ENCODE data around the gene RNF32.
"Not testable (repeated sequence)": the region's sequence is repeated elsewhere in the genome, so short reads cannot be mapped to it uniquely, and the experiment has no call there.

RNF32 gene

GRCh38 chr7:156616269-156617202, 24.0 kb upstream of the RNF32 start:
- Histone ChIP-seq H3K27me3 (ENCODE audit: insufficient read depth, low read length) (peaks cover 32% of the 10 kb centered on the region), H3K9ac (ENCODE audit: low read depth, low read length) (peak overlapping the region; percentile 56; the same call in 1 of the 2 replicates), H3K36me3 (ENCODE audit: insufficient read depth, low read depth, low read length) (no peaks in the 10 kb centered on the region), H3K4me1 (ENCODE audit: insufficient read depth, low read length) (peaks cover 13% of the 10 kb centered on the region; the same call in 1 of the 2 replicates), H3K4me3 (ENCODE audit: low read length) (peak overlapping the region; percentile 61), H3K27ac (ENCODE audit: low read length) (no peak overlapping the region), H3K9me3 (ENCODE audit: insufficient read depth, low read depth, low read length) (no peaks in the 10 kb centered on the region)

DNA sequence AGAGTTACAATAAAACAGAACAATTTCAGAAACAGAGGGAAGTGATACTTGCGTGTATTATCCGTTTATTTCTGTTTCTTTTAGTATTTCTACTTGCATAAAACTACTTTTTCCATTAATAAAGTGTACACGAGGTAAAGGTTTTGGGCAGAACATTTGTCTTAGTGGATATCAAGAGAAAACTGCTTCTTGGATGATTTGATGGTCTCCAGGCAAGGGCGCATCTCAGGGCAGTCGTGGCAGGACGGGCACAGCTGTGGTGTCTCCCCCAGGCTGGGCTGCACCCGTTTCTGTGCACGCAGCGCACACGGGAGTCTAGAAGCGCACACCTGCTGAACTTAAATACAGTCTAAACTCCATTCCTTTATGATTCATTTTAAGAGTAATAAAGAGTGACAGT, 23.4 kb upstream of the RNF32 start:
- Histone ChIP-seq H3K4me1 (ENCODE audit: insufficient read depth, low read length) (peaks cover 13% of the 10 kb centered on the region; the same call in 1 of the 2 replicates), H3K36me3 (ENCODE audit: insufficient read depth, low read depth, low read length) (no peaks in the 10 kb centered on the region), H3K27me3 (ENCODE audit: insufficient read depth, low read length) (peaks cover 32% of the 10 kb centered on the region), H3K4me3 (ENCODE audit: low read length) (peak overlapping the region; percentile 61; the same call in 1 of the 2 replicates), H3K9me3 (ENCODE audit: insufficient read depth, low read depth, low read length) (no peaks in the 10 kb centered on the region), H3K9ac (ENCODE audit: low read depth, low read length) (0 out of 2 replicates have a peak overlapping the region, but pooled peaks have one; percentile 7), H3K27ac (ENCODE audit: low read length) (no peak overlapping the region)

GRCh38 chr7:156618078-156618779, 22.3 kb upstream of the RNF32 start:
- Histone ChIP-seq H3K9ac (ENCODE audit: low read depth, low read length) (no peak overlapping the region), H3K27ac (ENCODE audit: low read length) (no peak overlapping the region), H3K4me3 (ENCODE audit: low read length) (no peak overlapping the region), H3K9me3 (ENCODE audit: insufficient read depth, low read depth, low read length) (no peaks in the 10 kb centered on the region), H3K4me1 (ENCODE audit: insufficient read depth, low read length) (peaks cover 13% of the 10 kb centered on the region; the same call in 1 of the 2 replicates), H3K36me3 (ENCODE audit: insufficient read depth, low read depth, low read length) (no peaks in the 10 kb centered on the region), H3K27me3 (ENCODE audit: insufficient read depth, low read length) (peaks cover 32% of the 10 kb centered on the region)

DNA sequence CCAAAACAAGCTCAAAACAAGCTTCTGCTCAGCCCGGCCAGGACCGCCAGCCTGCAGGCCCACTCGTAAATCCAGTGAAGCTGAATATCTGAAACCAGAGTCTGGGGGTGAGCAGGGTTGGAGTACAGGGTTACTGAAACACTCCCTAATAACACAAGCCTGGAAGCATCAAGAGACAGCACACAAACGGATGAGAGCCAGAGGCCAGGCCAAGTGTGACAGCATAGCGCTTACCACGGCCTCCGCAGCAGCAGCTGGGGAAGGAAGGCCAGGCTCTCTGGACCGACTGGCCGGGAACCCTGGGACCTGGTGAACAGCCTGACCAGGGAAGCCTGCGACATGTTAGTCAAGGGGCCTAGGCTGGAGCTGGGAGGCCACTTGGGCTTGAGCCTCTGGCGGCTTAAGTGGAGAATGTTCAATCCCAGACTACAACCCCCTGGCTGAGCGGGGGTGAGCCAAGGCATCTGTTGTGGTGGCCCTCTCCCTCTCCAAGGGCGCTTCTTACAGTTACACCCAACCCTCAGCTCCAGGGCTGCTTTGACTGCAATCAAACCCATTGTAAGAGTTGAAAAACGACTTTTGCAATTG, 21.7 kb upstream of the RNF32 start:
- H3K36me3 ChIP-seq (ENCODE audit: insufficient read depth, low read depth, low read length): no peaks in the 10 kb centered on the region
- no peaks in the 10 kb centered on the region for H3K9me3 ChIP-seq (ENCODE audit: insufficient read depth, low read depth, low read length)
- H3K27me3 ChIP-seq (ENCODE audit: insufficient read depth, low read length): peaks cover 32% of the 10 kb centered on the region
- peak overlapping the region; percentile 13; the same call in 1 of the 2 replicates for H3K4me3 ChIP-seq (ENCODE audit: low read length)
- H3K27ac ChIP-seq (ENCODE audit: low read length): peak overlapping the region; percentile 38
- H3K4me1 ChIP-seq (ENCODE audit: insufficient read depth, low read length): peaks cover 13% of the 10 kb centered on the region; the same call in 1 of the 2 replicates
- peak overlapping the region; percentile 59; the same call in 1 of the 2 replicates for H3K9ac ChIP-seq (ENCODE audit: low read depth, low read length)

GRCh38 chr7:156619488-156620290, 20.9 kb upstream of the RNF32 start:
- Histone ChIP-seq H3K4me1 (ENCODE audit: insufficient read depth, low read length) (peaks cover 13% of the 10 kb centered on the region; the same call in 1 of the 2 replicates), H3K9ac (ENCODE audit: low read depth, low read length) (peak overlapping the region; percentile 59; the same call in 1 of the 2 replicates), H3K27ac (ENCODE audit: low read length) (peak overlapping the region; percentile 38), H3K27me3 (ENCODE audit: insufficient read depth, low read length) (peaks cover 31% of the 10 kb centered on the region), H3K4me3 (ENCODE audit: low read length) (peak overlapping the region; percentile 13; the same call in 1 of the 2 replicates)
- not testable (repeated sequence) for H3K36me3 ChIP-seq (ENCODE audit: insufficient read depth, low read depth, low read length); H3K9me3 ChIP-seq (ENCODE audit: insufficient read depth, low read depth, low read length)

- no peaks in the 10 kb centered on the region for H3K36me3 ChIP-seq (ENCODE audit: insufficient read depth, low read depth, low read length)
- no peak overlapping the region for H3K9ac ChIP-seq (ENCODE audit: low read depth, low read length)
- peaks cover 25% of the 10 kb centered on the region for H3K27me3 ChIP-seq (ENCODE audit: insufficient read depth, low read length)
- no peaks in the 10 kb centered on the region for H3K9me3 ChIP-seq (ENCODE audit: insufficient read depth, low read depth, low read length)
- no peak overlapping the region for H3K4me3 ChIP-seq (ENCODE audit: low read length)
- H3K27ac ChIP-seq (ENCODE audit: low read length): no peak overlapping the region
- peaks cover 13% of the 10 kb centered on the region; the same call in 1 of the 2 replicates for H3K4me1 ChIP-seq (ENCODE audit: insufficient read depth, low read length)
These were observed 20.3 kb upstream of the RNF32 start for GRCh38 chr7:156620291-156620675.

DNA sequence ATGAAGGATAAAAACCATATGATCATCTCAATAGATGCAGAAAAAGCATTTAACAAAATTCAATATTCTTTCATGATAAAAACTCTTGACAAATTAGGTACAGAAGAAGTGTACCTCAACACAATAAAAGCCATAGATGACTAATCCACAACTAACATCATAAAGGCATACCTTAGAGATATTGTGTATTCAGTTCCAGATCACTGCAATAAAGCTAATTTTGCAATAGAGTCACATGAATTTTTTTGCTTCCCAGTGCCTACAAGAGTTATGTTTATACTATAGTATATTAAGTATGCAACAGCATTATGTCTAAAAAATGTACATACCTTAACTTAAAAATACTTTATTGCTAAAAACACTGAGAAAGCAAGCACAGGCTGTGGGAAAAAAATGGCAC, 18.9 kb upstream of the RNF32 start:
- no peak overlapping the region for H3K4me3 ChIP-seq (ENCODE audit: low read length)
- H3K9ac ChIP-seq (ENCODE audit: low read depth, low read length): no peak overlapping the region
- H3K4me1 ChIP-seq (ENCODE audit: insufficient read depth, low read length): peaks cover 16% of the 10 kb centered on the region
- no peaks in the 10 kb centered on the region for H3K36me3 ChIP-seq (ENCODE audit: insufficient read depth, low read depth, low read length)
- peaks cover 13% of the 10 kb centered on the region for H3K27me3 ChIP-seq (ENCODE audit: insufficient read depth, low read length)
- H3K9me3 ChIP-seq (ENCODE audit: insufficient read depth, low read depth, low read length): no peaks in the 10 kb centered on the region
- no peak overlapping the region for H3K27ac ChIP-seq (ENCODE audit: low read length)

- Histone ChIP-seq H3K9ac (ENCODE audit: low read depth, low read length) (no peak overlapping the region), H3K4me1 (ENCODE audit: insufficient read depth, low read length) (peaks cover 4% of the 10 kb centered on the region), H3K27ac (ENCODE audit: low read length) (no peak overlapping the region), H3K36me3 (ENCODE audit: insufficient read depth, low read depth, low read length) (no peaks in the 10 kb centered on the region), H3K4me3 (ENCODE audit: low read length) (no peak overlapping the region), H3K9me3 (ENCODE audit: insufficient read depth, low read depth, low read length) (peaks cover 22% of the 10 kb centered on the region), H3K27me3 (ENCODE audit: insufficient read depth, low read length) (no peaks in the 10 kb centered on the region)
These were observed 15.0 kb upstream of the RNF32 start for GRCh38 chr7:156625580-156625979.

DNA sequence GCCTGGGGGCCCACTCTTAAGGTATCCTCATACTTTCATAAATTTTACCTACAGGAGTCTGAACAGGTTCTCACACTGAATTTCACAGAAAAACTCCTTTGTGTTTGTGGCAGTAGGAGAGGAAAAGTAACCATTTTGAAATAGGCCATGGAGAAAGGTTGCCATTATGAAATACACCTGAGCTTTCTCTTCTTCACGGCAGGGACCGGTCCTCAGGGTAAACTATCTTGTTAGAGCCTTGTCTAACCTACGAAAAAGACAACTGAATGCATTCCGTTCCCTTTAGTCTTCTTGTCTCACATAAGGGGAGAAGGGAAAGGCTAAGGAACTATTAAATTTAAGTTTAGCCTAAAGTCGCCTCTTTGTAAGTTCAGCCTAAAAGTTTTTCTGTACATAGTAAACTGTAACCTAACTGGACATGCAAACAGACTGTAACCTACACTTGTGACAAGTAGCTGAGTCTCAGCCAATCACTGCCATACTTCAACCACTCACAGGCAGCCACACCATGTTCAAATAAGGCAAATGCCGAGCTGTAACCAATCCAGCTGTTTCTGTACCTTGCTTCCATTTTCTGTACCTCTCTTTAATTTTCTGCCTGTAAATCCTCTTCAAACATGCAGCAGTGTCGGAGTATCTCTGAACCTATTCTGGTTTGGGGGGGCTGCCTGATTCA, 14.2 kb upstream of the RNF32 start:
- H3K36me3 ChIP-seq (ENCODE audit: insufficient read depth, low read depth, low read length): no peaks in the 10 kb centered on the region
- H3K27me3 ChIP-seq (ENCODE audit: insufficient read depth, low read length): no peaks in the 10 kb centered on the region
- H3K27ac ChIP-seq (ENCODE audit: low read length): no peak overlapping the region
- peaks cover 22% of the 10 kb centered on the region for H3K9me3 ChIP-seq (ENCODE audit: insufficient read depth, low read depth, low read length)
- no peak overlapping the region for H3K9ac ChIP-seq (ENCODE audit: low read depth, low read length)
- peaks cover 4% of the 10 kb centered on the region for H3K4me1 ChIP-seq (ENCODE audit: insufficient read depth, low read length)
- no peak overlapping the region for H3K4me3 ChIP-seq (ENCODE audit: low read length)

- Histone ChIP-seq H3K9ac (ENCODE audit: low read depth, low read length) (no peak overlapping the region), H3K36me3 (ENCODE audit: insufficient read depth, low read depth, low read length) (no peaks in the 10 kb centered on the region), H3K4me1 (ENCODE audit: insufficient read depth, low read length) (peaks cover 4% of the 10 kb centered on the region), H3K4me3 (ENCODE audit: low read length) (no peak overlapping the region), H3K27ac (ENCODE audit: low read length) (no peak overlapping the region), H3K9me3 (ENCODE audit: insufficient read depth, low read depth, low read length) (peaks cover 22% of the 10 kb centered on the region), H3K27me3 (ENCODE audit: insufficient read depth, low read length) (no peaks in the 10 kb centered on the region)
These were observed 12.0 kb upstream of the RNF32 start for GRCh38 chr7:156628562-156628961.

Data from iPS-20b (cell line).